GM12878 (cell line): ENCODE measurements around the gene LHFPL5. TPM values are rescaled to one million over a fixed set of nuclear protein-coding genes. Genes with fewer than 3 reads are reported as not detected.

Experiments
- ATAC-seq: fragments of 200-7000 bp; cut with Tn5 transposase; 3 replicates; pipeline ENCODE4 v1.9.1; 2020; ENCODE audit warnings: mild to moderate bottlenecking, moderate library complexity
- BruUV-seq: library from RNA; stranded (reverse); fragments of 400-500 nt; replicated peaks from 2 replicates; lab custom pipeline; 2021; lab: Mats Ljungman, UMichigan
- CTCF ChIA-PET: fragments of 300-600 bp; sonication (Branson Sonifier 250); formaldehyde crosslinking; extraction: SDS; loops from one replicate; lab custom pipeline; 2021; ENCODE audit warnings: inconsistent platforms; lab: Yijun Ruan, JAX
- POLR2A ChIA-PET: fragments of 350-600 bp; formaldehyde crosslinking; extraction: SDS; loops from one replicate; lab custom pipeline; 2021; ENCODE audit warnings: inconsistent platforms; lab: Charles Lee
- RAD21 ChIA-PET: fragments of 300-600 bp; sonication (Branson Sonifier 250); formaldehyde crosslinking; loops from one replicate; lab custom pipeline; 2023; ENCODE audit warnings: antibody characterized with exemption; ENCODE audit not compliant: unreplicated experiment; lab: Charles Lee
- SMC1A ChIA-PET: fragments of 300-600 bp; sonication (Branson Sonifier 250); formaldehyde crosslinking; loops from one replicate; lab custom pipeline; 2023; ENCODE audit not compliant: unreplicated experiment, uncharacterized antibody; lab: Charles Lee
- DNase-seq: peaks from one replicate; pipeline ENCODE4 v3.0.0-alpha.2; 2011; ENCODE audit warnings: low read depth, low spot score
- FAIRE-seq: peaks from 3 replicates; lab custom pipeline; 2011; peaks lifted over from hg19 to GRCh38; lab: Jason Lieb, UNC
- H2AFZ ChIP-seq: 2 replicates; pipeline ENCODE4 v1.6.0; 2011; ENCODE audit warnings: low read depth, low read length, control low read depth; ENCODE audit not compliant: control insufficient read depth
- H3K27ac ChIP-seq: 2 replicates; pipeline ENCODE4 v1.5.1; 2011; ENCODE audit warnings: control low read depth; ENCODE audit not compliant: control insufficient read depth, insufficient read depth
- H3K27me3 ChIP-seq, 2 experiments: replicated peaks in 1 of 2; 2 replicates each; pipeline versions ENCODE4 v1.6.0 to v1.6.1; 2011; ENCODE audit warnings: low read length in 1 of 2; ENCODE audit not compliant: control insufficient read depth in 2 of 2, insufficient read depth in 2 of 2
- H3K36me3 ChIP-seq, 2 experiments: 2 replicates each; pipeline ENCODE4 v1.5.1; 2011; ENCODE audit warnings: low read length in 1 of 2; ENCODE audit not compliant: control insufficient read depth in 2 of 2, insufficient read depth in 2 of 2
- H3K4me1 ChIP-seq: 2 replicates; pipeline ENCODE4 v1.6.1; 2011; ENCODE audit warnings: mild to moderate bottlenecking, low read length, moderate library complexity, mixed read lengths; ENCODE audit not compliant: control insufficient read depth, insufficient read depth
- H3K4me2 ChIP-seq: 2 replicates; pipeline ENCODE4 v1.6.0; 2011; ENCODE audit warnings: control low read depth; ENCODE audit not compliant: control insufficient read depth, insufficient read depth
- H3K4me3 ChIP-seq: fragments of 200-600 bp; sonication (generic); 2 replicates; pipeline ENCODE4 v1.5.1; 2016
- H3K79me2 ChIP-seq: 2 replicates; pipeline ENCODE4 v1.6.0; 2011; ENCODE audit warnings: low read length; ENCODE audit not compliant: control insufficient read depth, insufficient read depth
- H3K9ac ChIP-seq: 2 replicates; pipeline ENCODE4 v1.8.0; 2011; ENCODE audit warnings: low read length, control low read depth, mixed read lengths; ENCODE audit not compliant: control insufficient read depth, insufficient read depth
- H3K9me3 ChIP-seq: replicated peaks from 3 replicates; pipeline ENCODE4 v1.5.1; 2011; ENCODE audit warnings: mild to moderate bottlenecking, low read length; ENCODE audit not compliant: control insufficient read depth, insufficient read depth
- H4K20me1 ChIP-seq: 2 replicates; pipeline ENCODE4 v1.6.0; 2011; ENCODE audit not compliant: control insufficient read depth, insufficient read depth
- ATF7 ChIP-seq: fragments of 450-650 bp; IDR thresholded peaks from 2 replicates; pipeline ENCODE4 v1.6.1; 2016; ENCODE audit warnings: low read depth, mild to moderate bottlenecking
- BCL3 ChIP-seq: IDR thresholded peaks from 2 replicates; pipeline ENCODE4 v1.6.1; 2011; ENCODE audit warnings: borderline replicate concordance, low read depth, mild to moderate bottlenecking, moderate library complexity, low read length; ENCODE audit not compliant: insufficient read depth, poor library complexity, severe bottlenecking
- BHLHE40 ChIP-seq, 2 experiments: fragments of 450-650 bp in 1 of 2; IDR thresholded peaks; 2 replicates each; pipeline ENCODE4 v1.6.1; 2011 to 2017; ENCODE audit warnings: low read depth in 2 of 2, borderline replicate concordance in 1 of 2, improper control_type of control experiment in 1 of 2, low read length in 1 of 2, mild to moderate bottlenecking in 1 of 2
- FOXM1 ChIP-seq: IDR thresholded peaks from 2 replicates; pipeline ENCODE4 v1.6.1; 2012; ENCODE audit warnings: low read depth, mild to moderate bottlenecking, inconsistent platforms, low read length, moderate library complexity
- NBN ChIP-seq: fragments of 450-650 bp; IDR thresholded peaks from 2 replicates; pipeline ENCODE4 v1.6.1; 2016
- PAX5 ChIP-seq: IDR thresholded peaks from 2 replicates; pipeline ENCODE4 v1.6.1; 2011; ENCODE audit warnings: low read depth, low read length, borderline replicate concordance
- POLR2A ChIP-seq: IDR thresholded peaks from 2 replicates; pipeline ENCODE4 v1.6.1; 2011; ENCODE audit warnings: low read depth, mild to moderate bottlenecking, low read length
- PRDM15 ChIP-seq: fragments of 450-650 bp; formaldehyde crosslinking; IDR thresholded peaks from 2 replicates; pipeline ENCODE4 v1.4.0; 2020; ENCODE audit warnings: mild to moderate bottlenecking, moderate library complexity
- SIN3A ChIP-seq: IDR thresholded peaks from 2 replicates; pipeline ENCODE4 v1.6.1; 2012; ENCODE audit warnings: low read depth, low read length, improper control_type of control experiment
- SMC3 ChIP-seq: IDR thresholded peaks from 2 replicates; pipeline ENCODE4 v1.6.1; 2011; ENCODE audit warnings: low read length, improper control_type of control experiment, borderline replicate concordance
- ZNF217 ChIP-seq: fragments of 450-650 bp; IDR thresholded peaks from 2 replicates; pipeline ENCODE4 v1.6.1; 2017; ENCODE audit warnings: antibody characterized with exemption, mild to moderate bottlenecking
- ZNF274 ChIP-seq: IDR thresholded peaks from one replicate; pipeline ENCODE4 v1.8.0; 2011; ENCODE audit not compliant: insufficient read length, insufficient read depth
- ZNF622 ChIP-seq: fragments of 450-650 bp; IDR thresholded peaks from 2 replicates; pipeline ENCODE4 v1.6.1; 2017; ENCODE audit warnings: mild to moderate bottlenecking, inconsistent platforms
- WGBS: methylation state at CpG from one replicate; pipeline ENCODE4 v1.1.6; 2016; ENCODE audit warnings: low lambda C conversion rate; ENCODE audit not compliant: insufficient replicate concordance, insufficient coverage; ENCODE audit errors: missing lambda C conversion rate; 5-methylcytosine and 5-hydroxymethylcytosine counted together
- in situ Hi-C: fragments of 300-500 bp; cut with MboI; formaldehyde crosslinking; loops from 9 replicates; pipeline ENCODE4 v1.14.3; 2018; ENCODE audit warnings: mixed read lengths
- intact Hi-C: fragments of 100-400 bp; cut with micrococcal nuclease; formaldehyde crosslinking; loops from one replicate; pipeline ENCODE4 v1.14.2; 2022; ENCODE audit not compliant: unreplicated experiment
- polyA plus RNA-seq, 11 experiments: library from polyadenylated mRNA; depleted of rRNA in 4 of 11; unstranded in 6 of 11; stranded (reverse) in 5 of 11; fragments of >200 nt; fragmentation: Nextera tagmentation in 4 of 11; fragmentation: Illumina TruSeq in 1 of 11; extraction: Ambion mirVana in 4 of 11; extraction: Trizol in 1 of 11; gene quantifications; 1 replicate in 1 of 11; 2 replicates in 10 of 11; pipeline versions ENCODE4 v1.2.1 to v1.2.3, GENCODE V29; 2011 to 2016; ENCODE audit warnings: inconsistent platforms in 2 of 11, missing spikeins in 2 of 11, low read depth in 1 of 11
- total RNA-seq, 4 experiments: library from RNA; depleted of rRNA in 3 of 4; stranded (reverse); fragments of >200 nt in 3 of 4; fragmentation: Illumina TruSeq in 1 of 4; extraction: Trizol in 1 of 4; gene quantifications; 2 replicates each; pipeline versions ENCODE4 v1.2.1 to v1.2.3, GENCODE V29; 2013 to 2021

LHFPL5 gene
- total and polyA plus RNA-seq, 10 of the 15 experiments (the other 5 are each of a cell fraction or from before 2014, with no cell fraction given): 0.11 TPM; not detected in 9

- H3K36me3 ChIP-seq: no peaks in the 10 kb centered on the region
- no peak overlapping the region for H3K4me3 ChIP-seq
- H3K79me2 ChIP-seq: no peaks in the 10 kb centered on the region
- H3K4me2 ChIP-seq: peak overlapping the region; percentile 61
- BruUV-seq: no TSS peak
- FAIRE-seq: no peak
- no peaks in the 10 kb centered on the region for H3K9me3 ChIP-seq
- H2AFZ ChIP-seq: peak overlapping the region; percentile 64; the same call in 1 of the 2 replicates
- TF ChIP-seq SIN3A: no peak
- TF ChIP-seq NBN: no peak
- no peak for TF ChIP-seq ATF7
- no peak for TF ChIP-seq ZNF217
- no peak for TF ChIP-seq FOXM1
- no peak for TF ChIP-seq ZNF622
- no peak for TF ChIP-seq ZNF274
- no peak for TF ChIP-seq BCL3
- TF ChIP-seq SMC3: no peak
- no peak for TF ChIP-seq PRDM15 (CRISPR knock-in tag)
- no peak for TF ChIP-seq POLR2A
- TF ChIP-seq PAX5: no peak
- no peak for TF ChIP-seq BHLHE40 (IDR thresholded peaks at IDR 0.05; ENCODE audit: borderline replicate concordance in 1 of 2, low read depth in 2 of 2, low read length in 1 of 2)
- CTCF ChIA-PET: no interaction called here
- ATAC-seq: peak; percentile 17; the same call in 2 of the 3 replicates
- SMC1A ChIA-PET: interaction anchor here (2.0 kb wide), 1 partner anchor 35 kb away, joined by 5 read pairs; the partner anchor contains the start of gene ARMC12
- no peaks in the 10 kb centered on the region for H4K20me1 ChIP-seq
- intact Hi-C loops: no loop called here
- WGBS: 36% methylated on average over 5 of the region's 5 CpGs
- H3K27ac ChIP-seq: no peak overlapping the region
- POLR2A ChIA-PET: no interaction called here
- RAD21 ChIA-PET: interaction anchor here (1.0 kb wide), 1 partner anchor 64 kb away, joined by 3 read pairs; no protein-coding TSS in a partner anchor
- H3K4me1 ChIP-seq: peaks cover 11% of the 10 kb centered on the region
- in situ Hi-C loops: no loop called here
- no peak for DNase-seq
- no peaks in the 10 kb centered on the region for H3K27me3 ChIP-seq
- H3K9ac ChIP-seq: no peak overlapping the region
Observed at GRCh38 chr6:35771343-35771627, 33.9 kb upstream of the LHFPL5 start.
